ENCODE results near the gene SPINK4. TPM values are rescaled to one million over a fixed set of nuclear protein-coding genes. Genes with fewer than 3 reads are reported as not detected.

SPINK4 gene
- total RNA-seq, 1 experiment from 2014 or later: not detected

DNA sequence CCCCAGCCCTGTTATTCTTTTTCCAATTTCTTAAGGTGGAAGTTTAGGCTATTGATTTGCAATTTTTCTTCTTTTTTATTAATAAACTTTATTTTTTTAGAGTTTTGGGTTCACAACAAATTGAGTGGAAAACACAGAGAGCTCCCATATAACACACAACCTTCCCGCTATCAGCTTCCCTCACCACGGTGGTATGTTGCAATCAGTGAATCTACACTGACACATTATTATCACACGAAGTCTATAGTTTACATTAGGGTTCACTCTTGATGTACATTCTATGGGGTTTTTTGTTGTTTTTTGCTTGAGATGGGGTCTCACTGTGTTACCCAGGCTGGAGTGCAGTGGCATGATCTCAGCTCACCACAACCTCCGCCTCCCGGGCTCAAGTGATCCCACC is 45.5 kb downstream of the SPINK4 start:
- no peak overlapping the region for H3K56ac ChIP-seq (ENCODE audit: insufficient read length, low read depth, low read length)
- H3K27me3 Mint-ChIP-seq (ENCODE audit: low read depth): no peaks in the 10 kb centered on the region

More for the DNA sequence above, 45.5 kb downstream of the SPINK4 start:
- Histone ChIP-seq H3K18ac (ENCODE audit: insufficient read length, low read depth, low read length) (no peak overlapping the region), H4K5ac (ENCODE audit: insufficient read length, low read depth, low read length) (no peak overlapping the region), H4K20me1 (ENCODE audit: control insufficient read depth, insufficient read depth, insufficient read length) (no peaks in the 10 kb centered on the region), H3K9me3 (ENCODE audit: control insufficient read depth, low read depth, low read length) (no peaks in the 10 kb centered on the region), H2AFZ (ENCODE audit: low read length) (no peak overlapping the region), H2BK120ac (ENCODE audit: low read depth, low read length, poor library complexity, severe bottlenecking) (no peak overlapping the region), H3K9ac (ENCODE audit: extremely low read depth, insufficient read length, low read length) (no peak overlapping the region), H3K27me3 (ENCODE audit: insufficient read depth, low read length) (no peaks in the 10 kb centered on the region), H4K8ac (replicated peaks; ENCODE audit: insufficient read length, low read depth, low read length) (no peak overlapping the region), H2BK12ac (ENCODE audit: insufficient read length, low read depth, low read length) (no peak overlapping the region), H2BK15ac (ENCODE audit: low read depth, low read length) (no peak overlapping the region), H2BK5ac (ENCODE audit: insufficient read length, low read length) (no peak overlapping the region), H3K79me2 (ENCODE audit: insufficient read depth, low read length) (no peaks in the 10 kb centered on the region; the same call in 1 of the 2 replicates), H3K4me1 (ENCODE audit: insufficient read depth, low read length) (no peaks in the 10 kb centered on the region), H2BK20ac (ENCODE audit: low read depth, low read length, poor library complexity, severe bottlenecking) (no peak overlapping the region), H4K91ac (ENCODE audit: insufficient read length, low read depth, low read length) (no peak overlapping the region), H3K14ac (ENCODE audit: insufficient read depth, low read length) (no peak overlapping the region), H2AK5ac (ENCODE audit: insufficient read length, low read length) (no peak overlapping the region), H3K23ac (ENCODE audit: insufficient read length, low read depth, low read length) (no peak overlapping the region), H3K23me2 (ENCODE audit: insufficient read length, low read depth, low read length, poor library complexity, severe bottlenecking) (no peaks in the 10 kb centered on the region), H3T11ph (ENCODE audit: low read length) (no peak overlapping the region), H3K27ac (ENCODE audit: insufficient read length, low read depth, low read length) (no peak overlapping the region), H3K4me2 (ENCODE audit: insufficient read depth, insufficient read length, low read length) (no peak overlapping the region), H3K4ac (ENCODE audit: low read depth, low read length) (no peak overlapping the region), H3K79me1 (ENCODE audit: insufficient read depth, low read depth, low read length, poor library complexity, severe bottlenecking) (no peaks in the 10 kb centered on the region)
- Mint-ChIP-seq H3K4me3 (no peak overlapping the region), H3K27ac (no peak overlapping the region), H3K4me1 (peaks cover 2 to 4% of the 10 kb centered on the region in 2 experiments; a peak in 2 of 4 replicates), H3K9me3 (no peaks in the 10 kb centered on the region; a peak in 1 of 5 replicates), H3K36me3 (ENCODE audit: insufficient read depth in 1 of 3, low read depth in 3 of 3) (peaks cover 3 to 17% (median 10%) of the 10 kb centered on the region in 3 experiments; a peak in 5 of 7 replicates)
- TF ChIP-seq, protein P1, sequence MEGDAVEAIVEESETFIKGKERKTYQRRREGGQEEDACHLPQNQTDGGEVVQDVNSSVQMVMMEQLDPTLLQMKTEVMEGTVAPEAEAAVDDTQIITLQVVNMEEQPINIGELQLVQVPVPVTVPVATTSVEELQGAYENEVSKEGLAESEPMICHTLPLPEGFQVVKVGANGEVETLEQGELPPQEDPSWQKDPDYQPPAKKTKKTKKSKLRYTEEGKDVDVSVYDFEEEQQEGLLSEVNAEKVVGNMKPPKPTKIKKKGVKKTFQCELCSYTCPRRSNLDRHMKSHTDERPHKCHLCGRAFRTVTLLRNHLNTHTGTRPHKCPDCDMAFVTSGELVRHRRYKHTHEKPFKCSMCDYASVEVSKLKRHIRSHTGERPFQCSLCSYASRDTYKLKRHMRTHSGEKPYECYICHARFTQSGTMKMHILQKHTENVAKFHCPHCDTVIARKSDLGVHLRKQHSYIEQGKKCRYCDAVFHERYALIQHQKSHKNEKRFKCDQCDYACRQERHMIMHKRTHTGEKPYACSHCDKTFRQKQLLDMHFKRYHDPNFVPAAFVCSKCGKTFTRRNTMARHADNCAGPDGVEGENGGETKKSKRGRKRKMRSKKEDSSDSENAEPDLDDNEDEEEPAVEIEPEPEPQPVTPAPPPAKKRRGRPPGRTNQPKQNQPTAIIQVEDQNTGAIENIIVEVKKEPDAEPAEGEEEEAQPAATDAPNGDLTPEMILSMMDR (conservative IDR thresholded peaks at IDR 0.05): no peak
- no CpG with 5 or more reads among the region's 5 CpGs for WGBS (ENCODE audit: extremely low coverage, insufficient read length, low lambda C conversion rate)
- DNase-seq: no peak
